Right renal pelvis (tissue), 4 donors: Measurements from ENCODE around the gene EZR. TPM values are rescaled to one million over a fixed set of nuclear protein-coding genes. Genes with fewer than 3 reads are reported as not detected.

Experiments used
- DNase-seq, 4 donors: peaks; one replicate each; pipeline ENCODE4 v3.0.0-alpha.2; 2013; ENCODE audit warnings: low read depth in 4 of 4, low spot score in 3 of 4, missing footprints in 1 of 4
- polyA plus RNA-seq, 4 donors: library from polyadenylated mRNA; unstranded; fragments of 120-200 nt; gene quantifications; one replicate each; pipeline ENCODE4 v1.2.1, GENCODE V29; 2013; ENCODE audit not compliant: insufficient read length in 4 of 4

The EZR gene
- polyA plus RNA-seq: 100 to 1,000 TPM; 260 to 274 (median 264) TPM

DNA sequence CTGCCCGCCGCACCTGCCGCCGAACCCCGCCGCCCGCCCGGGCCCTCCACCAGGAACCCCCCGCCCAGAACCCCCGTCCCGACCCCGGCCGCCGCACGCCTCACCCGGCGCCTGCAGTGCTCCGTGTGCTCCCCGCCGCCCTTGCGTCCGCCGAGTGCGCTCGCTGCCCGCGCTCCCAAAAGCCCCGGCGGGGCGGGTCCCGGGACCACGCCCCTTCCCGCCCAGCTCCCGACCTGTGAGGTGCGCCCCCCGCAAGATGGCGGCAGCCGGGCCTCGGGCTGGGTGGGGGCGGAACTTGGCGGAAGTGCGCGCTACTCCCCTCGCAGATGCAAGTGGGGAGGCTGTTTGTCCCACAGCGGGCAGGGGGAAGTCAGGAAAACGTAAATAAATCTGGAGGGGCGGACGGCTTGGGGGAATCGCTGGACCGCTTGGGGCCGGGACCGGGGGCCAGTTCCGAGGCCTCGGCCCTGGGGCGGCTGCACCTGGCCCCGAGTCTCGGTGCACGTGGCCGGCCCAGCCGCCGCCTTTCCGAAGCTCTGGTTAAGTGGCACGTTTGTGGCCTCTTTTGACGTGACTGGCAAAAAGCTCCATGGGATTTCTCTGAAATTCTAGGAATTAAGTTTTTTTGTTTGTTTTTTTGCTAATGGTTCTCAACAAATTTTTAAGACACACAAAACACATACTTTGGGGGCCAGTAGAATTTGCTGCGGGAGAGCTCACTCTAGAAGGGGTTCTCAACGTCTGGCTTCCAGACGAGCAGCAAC, at the start of gene EZR:
Gene EZR (minus strand): TSS at position 156 of the 764 bp plus-strand sequence. CDS start 1,275 bp downstream, outside the sequence.
- no peak for DNase-seq

DNA sequence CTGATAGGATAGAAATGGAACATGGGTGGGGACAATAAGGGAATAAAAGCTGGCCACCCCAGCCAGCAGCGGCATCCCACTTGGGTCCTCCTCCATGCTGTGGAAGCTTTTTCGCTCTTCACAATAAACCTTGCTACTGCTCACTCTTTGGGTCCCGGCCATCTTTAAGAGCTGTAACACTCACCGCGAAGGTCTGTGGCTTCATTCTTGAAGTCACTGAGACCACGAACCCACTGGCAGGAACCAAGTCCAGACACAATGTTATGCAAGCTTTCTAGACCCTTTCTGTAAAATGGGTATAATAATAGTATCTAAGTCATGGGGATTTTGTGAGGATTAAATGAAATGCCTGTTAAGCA, 48.9 kb upstream of the EZR start:
- no peak for DNase-seq

DNA sequence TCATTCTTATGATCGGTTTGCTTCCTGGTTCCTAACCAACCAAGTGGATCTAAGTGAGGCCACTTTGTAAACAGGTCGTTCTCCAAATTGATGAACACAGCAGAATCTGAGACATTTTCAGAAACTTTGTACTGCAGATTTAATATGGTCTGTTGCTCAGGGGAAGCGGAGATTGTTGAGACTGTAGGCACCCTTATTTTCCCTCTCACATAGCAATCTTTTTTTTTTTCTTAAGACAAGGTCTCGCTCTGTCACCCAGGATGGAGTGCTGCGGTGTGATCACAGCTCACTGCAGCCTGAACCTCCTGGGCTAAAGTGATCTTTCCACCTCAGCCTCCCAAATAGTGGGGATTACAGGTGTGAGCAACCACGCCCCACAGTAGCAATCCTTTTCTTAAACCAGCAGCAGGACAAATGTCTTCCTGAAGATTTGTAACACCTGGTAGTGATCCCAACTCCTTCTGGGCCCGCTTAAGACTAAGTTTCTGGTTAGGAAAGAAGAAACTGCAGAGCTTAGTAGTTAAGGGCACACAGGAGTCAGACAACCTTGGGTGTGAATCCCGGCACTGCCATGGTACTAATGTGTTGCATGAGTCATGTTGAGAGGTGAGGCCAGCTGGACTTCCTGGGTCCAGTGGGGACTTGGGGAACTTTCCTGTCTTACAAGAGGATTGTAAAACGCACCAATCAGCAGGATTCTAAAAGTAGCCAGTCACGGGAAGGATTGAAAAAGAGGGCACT, 48.4 kb upstream of the EZR start:
- no peak for DNase-seq

DNA sequence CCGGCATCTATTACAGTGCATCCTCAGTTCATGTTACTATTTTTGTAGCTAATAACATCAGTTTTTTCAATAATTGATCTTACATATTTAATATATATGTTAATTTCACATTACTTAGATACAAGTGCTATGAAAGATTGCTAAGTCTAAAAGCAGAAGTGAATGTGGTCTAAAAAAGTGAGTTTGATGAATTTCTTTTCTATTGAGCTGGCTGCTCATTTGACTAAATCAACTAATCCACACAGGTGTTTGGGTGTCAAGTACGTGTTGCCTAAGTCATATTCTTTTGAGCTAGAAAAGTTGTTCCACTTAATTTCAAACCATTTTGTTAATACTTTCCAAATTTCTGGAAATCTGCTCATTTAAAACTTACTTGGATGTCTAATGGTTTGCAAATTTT, 46.6 kb upstream of the EZR start:
- no peak for DNase-seq

DNA sequence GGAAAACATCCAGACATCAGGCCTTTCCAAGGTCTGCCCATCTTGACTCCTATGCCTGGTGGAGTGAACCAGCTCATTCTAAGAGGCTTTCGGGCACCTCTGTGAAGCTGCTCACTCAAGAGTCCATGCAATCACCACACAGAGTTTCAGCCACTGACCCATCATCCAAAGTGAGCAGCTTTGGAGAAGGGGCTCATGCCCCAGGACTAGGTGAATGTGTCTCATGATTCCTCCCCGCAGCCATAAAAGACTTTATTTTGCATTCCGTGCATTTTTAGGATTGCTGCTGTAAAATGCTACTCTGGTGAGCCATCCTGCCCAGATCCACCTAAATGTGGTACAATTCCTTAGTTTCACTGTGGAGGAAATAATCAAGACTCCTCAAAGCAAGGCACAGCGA, 44.5 kb upstream of the EZR start:
- DNase-seq: no peak

DNA sequence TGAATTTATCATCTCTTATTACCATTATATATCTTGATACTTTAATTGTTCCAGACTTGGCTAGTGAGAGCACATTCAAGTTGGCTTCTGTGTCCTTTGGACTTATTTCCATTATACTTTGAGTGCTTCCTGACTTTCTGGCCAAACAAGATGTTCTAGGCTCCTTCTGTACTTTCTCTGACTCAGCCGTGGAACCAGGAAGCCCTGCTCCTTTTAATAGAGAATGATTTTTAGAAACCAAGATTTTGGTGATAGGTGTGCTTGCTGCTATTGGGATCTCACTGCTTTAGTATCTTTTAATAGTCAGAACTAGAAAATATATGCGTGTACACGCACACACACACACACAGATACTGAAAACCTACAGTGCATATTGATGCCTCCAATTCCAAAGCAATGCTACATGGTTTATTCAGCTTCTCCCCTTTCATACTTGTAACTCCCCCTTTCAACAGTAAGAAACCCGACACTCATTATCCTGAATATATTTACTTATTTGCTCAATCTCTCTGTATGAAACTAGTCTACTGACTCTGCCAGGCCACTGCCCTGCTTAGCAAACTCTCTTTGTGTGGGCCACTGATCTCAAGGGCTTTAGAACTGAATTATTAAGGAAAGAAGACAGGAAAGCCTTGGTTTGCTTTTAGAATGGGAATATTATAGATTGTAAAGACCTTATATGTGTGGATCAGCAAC, 42.7 kb upstream of the EZR start:
- no peak for DNase-seq

DNA sequence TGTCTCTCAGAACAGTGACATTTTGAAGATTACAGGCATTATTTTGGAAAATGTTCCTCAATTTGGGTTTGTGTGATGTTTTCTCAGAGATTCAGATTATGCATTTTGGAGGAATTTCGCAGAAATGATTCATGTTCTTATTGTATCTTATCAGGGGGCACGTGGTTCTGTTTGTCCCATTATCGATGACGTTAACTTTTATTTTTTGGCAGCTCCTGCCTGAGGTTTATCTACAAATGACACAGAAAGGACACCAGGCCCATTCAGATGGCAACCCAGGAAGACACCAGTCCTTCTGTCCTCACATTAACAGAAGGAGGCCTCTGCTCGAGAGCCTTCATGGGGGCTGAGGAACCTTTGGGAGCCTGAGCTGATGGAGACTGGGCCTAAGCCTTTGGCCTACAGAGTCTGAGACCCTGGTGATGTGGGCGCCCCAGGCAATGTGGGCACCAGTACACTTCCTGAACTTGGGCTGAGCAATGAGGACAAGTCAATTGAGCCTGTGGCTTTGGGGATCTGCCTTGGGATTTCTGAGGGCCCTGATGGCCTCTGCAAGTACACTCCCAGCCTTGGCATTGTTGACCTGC, 41.2 kb upstream of the EZR start:
- no peak for DNase-seq

DNA sequence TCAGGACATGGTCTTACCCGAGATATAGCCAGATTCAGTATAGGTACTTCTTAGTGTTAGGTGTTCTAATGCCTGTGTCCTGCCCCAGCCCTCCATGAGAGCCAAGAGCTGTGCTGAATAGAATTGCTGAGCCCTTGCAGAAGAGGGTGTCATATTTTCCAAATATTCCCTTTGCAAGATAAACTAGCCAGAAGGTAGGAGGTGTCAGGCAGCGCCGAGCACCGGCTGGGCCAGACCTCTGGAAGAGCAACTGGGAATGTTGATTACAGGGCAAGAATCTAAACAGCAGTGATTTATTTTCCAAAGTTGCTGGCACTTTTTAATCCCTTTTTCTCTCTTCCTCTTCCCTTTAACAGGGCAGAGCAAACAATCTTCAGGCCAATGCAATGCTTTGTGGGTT, 37.1 kb upstream of the EZR start:
- DNase-seq: no peak

DNA sequence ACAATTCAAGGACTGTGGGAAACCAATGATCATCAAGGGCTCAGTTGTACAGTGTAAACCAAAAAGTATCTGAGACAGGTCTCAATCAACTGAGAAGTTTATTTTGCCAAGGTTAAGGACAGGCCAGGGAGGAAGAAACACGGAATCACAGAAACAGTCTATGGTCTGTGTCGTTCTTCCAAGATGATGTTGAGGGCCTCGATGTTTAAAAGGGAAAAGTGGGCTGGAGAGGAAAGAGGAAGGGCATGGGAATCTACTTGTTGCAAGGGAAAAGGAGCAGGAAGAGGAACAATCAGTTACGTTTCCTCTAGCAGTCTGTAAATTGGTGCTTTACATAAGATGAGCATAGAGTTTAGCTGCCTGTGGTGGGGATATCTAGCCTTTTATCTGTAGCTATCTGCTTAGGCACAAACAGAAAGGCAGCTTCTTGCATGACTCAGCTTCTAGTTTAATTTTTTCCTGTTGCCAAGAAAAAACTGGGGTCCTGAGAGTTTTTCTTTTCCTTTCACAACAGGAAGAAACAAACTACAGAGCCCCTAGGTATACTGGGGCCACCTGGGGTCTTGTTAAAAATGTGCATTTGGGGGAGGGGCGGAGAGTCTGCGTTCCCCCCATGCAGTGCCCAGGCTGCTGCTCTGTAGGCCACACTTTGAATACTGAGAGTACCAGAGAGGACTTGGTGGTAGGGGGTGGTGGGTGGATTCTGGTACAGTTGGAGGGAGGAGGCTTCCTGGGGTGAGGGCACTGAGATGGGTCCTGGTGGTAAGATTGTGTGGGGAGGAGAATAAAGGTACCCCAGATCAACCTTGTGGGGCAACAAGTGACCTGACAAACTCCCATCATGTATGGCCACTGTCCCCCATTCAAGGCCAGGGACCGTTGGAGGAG, 35.3 kb upstream of the EZR start:
- DNase-seq: no peak

DNA sequence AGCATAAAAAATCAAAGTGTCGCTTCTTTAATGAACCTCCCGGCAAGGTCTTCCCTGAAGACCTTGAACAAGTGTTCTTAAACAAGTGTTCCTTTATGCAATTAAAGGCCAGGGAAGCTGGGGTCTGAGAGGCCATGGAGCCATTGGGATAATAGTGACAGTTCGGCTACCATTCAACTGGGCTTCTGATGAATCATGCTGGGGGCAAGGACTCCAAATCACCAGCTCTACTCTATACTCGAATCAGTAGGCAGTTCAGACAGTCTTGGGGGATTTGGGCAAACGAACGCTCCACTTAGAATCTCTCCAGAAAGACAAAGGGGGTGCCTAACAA, 34.7 kb upstream of the EZR start:
- no peak for DNase-seq

DNA sequence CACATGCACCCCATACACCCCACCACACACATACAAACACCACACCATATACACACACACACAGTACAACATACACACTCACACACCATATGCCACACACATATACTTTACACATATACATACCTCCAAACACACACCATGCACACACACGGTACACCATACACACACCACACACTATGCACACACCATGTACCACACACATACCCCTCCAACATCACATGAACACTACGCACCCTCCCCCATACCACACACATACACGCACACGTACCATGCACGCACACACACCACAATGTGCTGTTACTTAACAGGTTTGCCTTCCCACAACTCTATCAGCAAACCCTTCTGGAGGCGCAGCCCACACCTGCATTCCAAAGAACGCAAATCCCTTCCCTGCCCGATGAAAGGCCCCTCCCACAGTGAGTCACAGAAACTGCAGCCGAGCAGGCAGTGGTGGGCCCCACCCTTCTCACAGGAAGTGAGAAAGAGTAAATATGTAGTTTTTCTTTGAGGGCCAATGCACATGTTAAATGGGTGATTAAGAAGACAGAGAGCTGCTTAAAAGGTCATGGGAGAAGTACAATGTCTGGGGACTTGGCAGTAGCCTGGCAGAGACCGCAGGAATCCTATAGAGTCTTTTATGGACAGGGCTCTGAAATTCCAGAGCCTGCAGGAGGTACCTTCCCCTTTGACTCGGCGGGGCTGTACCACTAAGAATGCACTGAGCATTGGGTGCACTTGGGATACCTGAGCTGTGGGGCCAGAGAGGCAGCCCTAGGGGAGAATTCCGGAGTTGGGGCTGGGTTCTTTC, 34.1 kb upstream of the EZR start:
- peak in 3 of 4 donors; percentile 65 to 79 (median 74) for DNase-seq

DNA sequence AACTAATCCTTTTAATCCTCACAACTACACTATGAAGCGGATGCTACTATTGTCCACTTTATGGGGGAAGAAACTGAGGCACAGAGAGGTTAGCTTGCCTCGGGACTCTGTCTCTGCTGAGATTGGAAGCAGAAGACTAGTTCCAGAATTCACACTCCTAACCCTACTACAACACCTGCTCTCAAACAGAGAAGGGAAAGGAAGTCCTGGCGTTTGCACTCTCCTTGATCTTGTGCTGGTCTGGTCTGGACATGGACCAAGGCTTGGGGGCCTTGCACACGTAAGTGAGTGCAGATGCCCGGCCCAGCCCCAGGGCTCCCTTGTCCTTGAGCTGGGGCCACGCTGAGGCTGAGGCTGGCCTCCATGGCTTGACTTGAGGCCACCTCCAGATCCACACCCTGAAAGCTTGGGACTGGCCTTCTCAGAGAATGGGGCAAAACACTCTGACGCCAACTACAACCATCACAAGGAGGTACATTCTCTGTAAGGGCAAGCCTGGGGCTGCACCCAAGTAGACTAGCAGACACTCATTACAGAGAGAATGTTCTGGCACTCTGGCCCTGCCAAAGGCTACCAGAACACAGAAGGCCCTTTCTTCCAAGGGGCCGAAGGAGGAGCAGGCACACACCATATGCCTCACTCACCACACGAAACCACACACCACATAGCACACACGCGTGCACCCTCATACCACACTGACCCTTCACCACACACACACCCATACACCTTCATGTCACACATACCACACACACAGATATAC, 33.3 kb upstream of the EZR start:
- DNase-seq: no peak

DNA sequence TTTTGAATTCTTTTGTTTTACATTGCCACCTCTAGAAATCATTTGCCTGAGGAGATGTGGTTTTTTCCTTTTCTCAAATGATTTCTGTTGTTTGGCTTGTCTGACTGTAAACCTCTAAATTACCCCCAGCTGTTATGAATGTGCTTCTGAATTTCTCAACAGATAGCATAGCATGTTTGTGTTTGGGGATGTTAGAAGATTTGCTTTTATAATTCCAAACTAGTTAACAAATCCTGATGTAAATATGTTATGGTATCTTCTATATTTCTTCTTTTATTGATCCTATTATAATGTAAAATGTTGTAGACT, 31.6 kb upstream of the EZR start:
- DNase-seq: no peak

DNA sequence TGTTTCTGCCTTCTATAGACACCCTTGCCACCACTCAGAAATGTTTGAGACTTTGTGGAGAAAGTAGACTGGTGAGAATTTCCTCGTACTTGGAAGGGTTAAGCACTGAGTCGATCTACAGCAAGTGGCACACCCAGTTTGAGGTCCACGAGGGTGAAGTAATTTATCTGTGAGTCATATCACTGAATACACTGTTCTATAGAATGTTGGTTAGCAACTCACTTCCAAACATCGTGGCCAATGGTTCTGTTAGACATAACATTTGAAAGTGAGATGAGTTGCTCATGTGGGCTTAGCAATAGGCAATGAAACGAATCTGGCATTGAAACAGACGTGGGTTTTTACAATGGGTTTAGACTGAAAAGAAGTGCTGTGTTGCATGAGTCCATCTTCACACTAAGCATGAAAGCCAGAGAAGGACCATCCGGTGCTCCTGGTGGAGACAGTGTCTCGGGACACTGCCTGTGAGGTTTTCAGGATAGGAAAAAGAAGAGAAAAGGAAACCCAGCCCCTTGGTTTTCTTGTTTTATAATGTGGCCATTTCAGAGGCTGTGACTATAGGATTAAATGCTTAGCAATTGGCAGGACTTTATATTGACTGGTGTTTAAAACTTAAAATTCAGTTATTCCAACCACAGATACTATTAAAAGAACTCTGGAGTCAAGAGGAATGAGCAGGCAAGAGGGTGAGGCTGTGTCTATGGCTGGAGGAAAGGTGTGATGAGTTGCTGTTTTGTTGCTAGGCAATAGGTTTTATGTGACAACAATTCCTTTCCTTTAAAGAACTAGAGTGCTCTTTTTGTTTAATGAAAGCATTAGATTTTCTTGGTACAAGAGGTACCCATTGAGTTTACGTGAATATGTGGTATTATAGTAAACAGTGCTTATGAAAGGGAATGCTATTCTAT, 31.0 kb upstream of the EZR start:
- no peak for DNase-seq

DNA sequence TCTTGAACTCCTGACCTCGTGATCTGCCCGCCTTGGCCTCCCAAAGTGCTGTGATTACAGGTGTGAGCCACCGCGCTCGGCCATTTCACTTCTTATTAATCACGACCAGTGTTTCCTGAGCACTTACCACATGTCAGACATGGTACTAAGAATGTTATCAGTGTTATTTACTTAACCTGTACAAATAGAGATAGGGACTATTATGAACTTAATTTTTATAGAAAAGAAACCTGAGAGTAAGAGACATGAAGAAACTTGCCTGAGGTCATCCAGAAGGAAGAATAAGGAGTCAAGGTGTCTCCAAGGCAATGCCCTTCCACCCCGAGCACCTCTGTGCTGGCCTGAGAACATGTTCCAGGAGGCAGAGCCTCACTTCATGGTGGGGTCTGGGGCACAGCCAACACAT, 29.3 kb upstream of the EZR start:
- no peak for DNase-seq

DNA sequence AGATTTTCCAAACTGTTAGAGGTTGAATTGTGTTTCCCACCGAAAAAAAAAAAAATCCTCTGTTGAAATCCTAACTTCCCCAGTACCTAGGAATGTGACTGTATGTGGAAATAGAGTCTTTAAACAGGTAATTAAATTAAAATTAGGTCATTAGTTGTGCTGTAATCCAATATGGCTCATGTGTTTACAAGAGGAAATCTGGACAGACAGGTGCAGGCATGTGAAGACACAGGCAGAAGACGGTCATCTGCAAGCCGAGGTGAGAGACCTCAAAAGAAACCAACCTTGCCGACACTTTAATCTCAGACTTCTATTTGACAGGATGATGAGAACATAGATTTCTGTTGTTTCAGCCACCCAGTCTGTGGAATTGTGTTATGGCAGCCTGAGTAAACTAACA, 28.6 kb upstream of the EZR start:
- no peak for DNase-seq

DNA sequence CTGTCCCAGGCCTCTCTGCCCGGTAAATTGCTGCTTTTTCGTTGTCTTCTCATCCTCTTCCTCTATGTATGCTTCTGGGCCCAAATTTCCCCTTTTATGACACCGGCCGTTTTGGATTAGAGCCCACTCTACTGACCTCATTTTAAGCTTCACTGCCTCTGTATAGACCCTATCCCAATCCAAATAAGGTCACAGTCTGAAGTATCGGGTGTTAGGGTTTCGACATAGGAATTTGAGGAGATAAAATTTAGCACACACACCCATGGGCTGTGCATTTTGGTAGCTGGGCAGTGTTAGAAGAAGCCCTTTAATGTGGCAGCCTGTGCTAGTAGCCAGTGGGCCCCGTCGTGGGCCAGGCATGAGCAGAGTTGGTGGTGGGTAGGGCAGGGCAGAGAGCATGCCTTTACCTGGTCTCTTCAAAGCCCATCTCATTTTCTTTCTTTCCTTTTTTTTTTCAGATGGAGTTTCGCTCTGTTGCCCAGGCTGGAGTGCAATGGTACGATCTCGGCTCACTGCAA, 27.9 kb upstream of the EZR start:
- no peak for DNase-seq
